GM18951 (cell line): Measurements from ENCODE around the gene IRAK3.

Experiments
- POLR2A ChIP-seq: IDR thresholded peaks from 4 replicates; pipeline ENCODE4 v1.6.1; 2011; ENCODE audit warnings: mild to moderate bottlenecking; ENCODE audit not compliant: insufficient read length, insufficient read depth; ENCODE audit errors: extremely low read depth
- in situ Hi-C: fragments of 300-500 bp; cut with MboI; formaldehyde crosslinking; loops from one replicate; pipeline ENCODE4 v1.12.0; 2022; ENCODE audit warnings: low sequenced_read_pairs, mixed read lengths, inconsistent platforms; ENCODE audit not compliant: unreplicated experiment

Gene IRAK3

GRCh38 chr12:66272650-66273049 is 83.6 kb downstream of the IRAK3 start:
- in situ Hi-C loops = no loop called here
- no peak for TF ChIP-seq POLR2A

GRCh38 chr12:66273147-66273546 is 84.1 kb downstream of the IRAK3 start:
- in situ Hi-C loops = no loop called here
- no peak for TF ChIP-seq POLR2A

- in situ Hi-C loops = no loop called here
- TF ChIP-seq POLR2A = no peak
Measured at GRCh38 chr12:66275040-66275439, 86.0 kb downstream of the IRAK3 start.

- in situ Hi-C loops = no loop called here
- TF ChIP-seq POLR2A = no peak
Measured at GRCh38 chr12:66279123-66279712, 90.2 kb downstream of the IRAK3 start.

- in situ Hi-C loops = no loop called here
- TF ChIP-seq POLR2A = no peak
Measured at GRCh38 chr12:66280561-66280960, 91.5 kb downstream of the IRAK3 start.

GRCh38 chr12:66282244-66282643 is 93.2 kb downstream of the IRAK3 start:
- no peak for TF ChIP-seq POLR2A
- in situ Hi-C loops = no loop called here

- TF ChIP-seq POLR2A = no peak
- in situ Hi-C loops = no loop called here
Measured at GRCh38 chr12:66287275-66287674, 98.3 kb downstream of the IRAK3 start.

- no peak for TF ChIP-seq POLR2A
- in situ Hi-C loops = no loop called here
Measured at GRCh38 chr12:66288121-66288520, 99.1 kb downstream of the IRAK3 start.

GRCh38 chr12:66289485-66289884 is 100.5 kb downstream of the IRAK3 start:
- no peak for TF ChIP-seq POLR2A
- in situ Hi-C loops = no loop called here

GRCh38 chr12:66290716-66291200 is 101.7 kb downstream of the IRAK3 start:
- no peak for TF ChIP-seq POLR2A
- in situ Hi-C loops = no loop called here

GRCh38 chr12:66296176-66296683 is 107.2 kb downstream of the IRAK3 start:
- no peak for TF ChIP-seq POLR2A
- in situ Hi-C loops = no loop called here

GRCh38 chr12:66297080-66297479 is 108.1 kb downstream of the IRAK3 start:
- no peak for TF ChIP-seq POLR2A
- in situ Hi-C loops = no loop called here

GRCh38 chr12:66297923-66298322 is 108.9 kb downstream of the IRAK3 start:
- no peak for TF ChIP-seq POLR2A
- in situ Hi-C loops = no loop called here

- TF ChIP-seq POLR2A = peak; percentile 77
- in situ Hi-C loops = no loop called here
Measured at GRCh38 chr12:66301944-66302826, 113.2 kb downstream of the IRAK3 start, which contains the start of gene HELB. Gene HELB (plus strand): TSS chr12:66302493. CDS start chr12:66302604, 111 bp downstream.
